ENCODE measurements around the gene TMEM163. TPM values are rescaled to one million over a fixed set of nuclear protein-coding genes. Genes with fewer than 3 reads are reported as not detected.
"Not testable (repeated sequence)": the region's sequence is repeated elsewhere in the genome, so short reads cannot be mapped to it uniquely, and the experiment has no call there.

The TMEM163 gene
- polyA plus RNA-seq, 1 donor, result 0.39 TPM

DNA sequence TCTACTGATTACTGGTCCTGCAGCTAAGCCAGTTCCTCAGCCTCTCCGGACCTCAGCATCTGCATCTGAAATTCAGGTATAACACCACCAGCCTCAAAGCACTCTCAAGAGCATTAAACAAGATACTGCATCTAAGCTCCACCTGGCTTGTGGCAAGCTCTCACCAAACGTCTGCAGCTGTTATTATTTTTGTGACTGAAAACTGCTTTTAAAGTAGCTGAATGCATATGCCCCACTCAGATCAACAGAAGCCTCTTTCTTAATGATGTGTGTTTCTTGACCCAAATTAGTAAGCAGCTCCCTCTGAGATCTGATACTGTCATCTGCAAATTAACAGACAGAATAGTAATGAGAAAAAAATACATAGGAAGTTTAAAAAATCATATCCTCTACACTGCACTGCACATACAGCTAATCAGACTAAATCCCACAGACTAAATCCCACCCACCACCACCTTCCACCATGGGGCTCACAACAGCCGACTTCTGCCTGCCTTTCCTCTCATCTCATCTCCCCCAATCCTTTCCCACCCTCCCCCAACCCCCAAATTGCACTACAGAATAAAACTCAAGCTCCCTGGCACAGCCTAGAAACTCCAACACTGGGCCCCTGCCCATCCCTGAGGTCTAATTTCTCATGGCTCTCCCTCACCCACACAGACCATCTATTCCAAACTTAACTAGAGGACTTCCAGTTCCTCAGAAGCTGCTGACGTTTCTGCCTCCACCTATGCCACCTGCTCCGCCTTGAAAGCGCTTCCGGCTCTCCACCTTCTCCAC lies 52.9 kb downstream of the TMEM163 start:
- peaks cover 8% of the 10 kb centered on the region for H3K27me3 ChIP-seq (ENCODE audit: control insufficient read depth, insufficient read depth, low read length)
- no peak overlapping the region for H3K4me3 ChIP-seq (ENCODE audit: low read length)
- WGBS (ENCODE audit: insufficient coverage, low lambda C conversion rate), result no CpG with 5 or more reads among the region's 7 CpGs
- no peaks in the 10 kb centered on the region for H3K36me3 ChIP-seq (ENCODE audit: control insufficient read depth, insufficient read depth, low read length)
- no peaks in the 10 kb centered on the region for H3K9me3 ChIP-seq (ENCODE audit: control insufficient read depth, low read depth, low read length)
- no peak overlapping the region for H3K27ac ChIP-seq (ENCODE audit: low read length)
- no peak for DNase-seq
- H3K4me1 ChIP-seq (ENCODE audit: control insufficient read depth, insufficient read depth, low read length), result peaks cover 3% of the 10 kb centered on the region

DNA sequence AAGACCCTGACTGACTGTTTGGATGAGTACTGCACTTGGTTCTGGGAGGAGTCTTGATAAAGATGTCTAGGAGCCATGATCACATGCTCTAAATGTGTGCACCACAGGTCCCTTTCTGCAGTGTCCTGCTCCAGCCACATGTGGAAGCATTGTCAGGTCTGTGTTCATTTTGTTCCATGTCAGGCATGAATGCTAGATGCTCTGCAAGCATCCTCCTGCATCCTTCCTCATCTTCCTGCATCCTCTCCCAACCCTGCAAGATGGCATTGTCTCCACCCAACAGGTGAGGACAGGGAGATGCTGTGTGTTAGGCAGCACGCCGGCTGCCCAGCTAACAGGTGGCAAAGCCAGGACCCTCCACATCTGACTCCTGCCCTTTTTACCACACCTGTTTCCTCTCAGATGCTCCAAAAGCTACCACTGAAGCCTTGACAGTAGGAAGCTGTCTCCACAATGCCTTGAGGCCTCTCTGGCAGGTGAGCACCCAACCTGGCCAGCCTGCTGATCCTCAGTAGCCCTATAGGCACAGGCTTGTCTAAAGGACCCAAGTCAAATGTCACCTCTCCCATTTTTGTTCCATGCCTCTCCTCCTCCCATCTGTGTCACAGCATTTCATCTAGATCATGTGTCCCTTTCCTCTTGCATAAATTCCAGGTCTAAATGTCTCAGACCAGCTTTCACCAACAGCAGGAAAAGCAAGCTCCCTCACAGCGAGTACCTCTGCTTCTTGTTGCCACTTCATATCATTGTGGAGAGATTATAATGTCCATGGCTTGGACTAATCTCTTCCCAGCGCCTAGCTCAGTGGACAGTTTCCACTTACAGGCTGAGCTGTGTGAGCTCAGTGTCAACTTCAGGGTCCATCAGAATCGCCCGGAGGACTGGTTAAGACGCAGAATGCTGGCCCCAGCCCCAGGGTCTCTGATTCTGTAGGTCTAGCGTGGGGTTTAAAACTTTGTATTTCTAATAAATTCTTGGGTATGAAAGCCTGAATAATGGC lies 55.0 kb downstream of the TMEM163 start:
- DNase-seq, result no peak
- no CpG with 5 or more reads among the region's 8 CpGs for WGBS (ENCODE audit: insufficient coverage, low lambda C conversion rate)
- Histone ChIP-seq H3K4me3 (ENCODE audit: low read length) (no peak overlapping the region), H3K9me3 (ENCODE audit: control insufficient read depth, low read depth, low read length) (no peaks in the 10 kb centered on the region), H3K27me3 (ENCODE audit: control insufficient read depth, insufficient read depth, low read length) (peaks cover 8% of the 10 kb centered on the region), H3K27ac (ENCODE audit: low read length) (no peak overlapping the region), H3K4me1 (ENCODE audit: control insufficient read depth, insufficient read depth, low read length) (no peaks in the 10 kb centered on the region), H3K36me3 (ENCODE audit: control insufficient read depth, insufficient read depth, low read length) (no peaks in the 10 kb centered on the region)

DNA sequence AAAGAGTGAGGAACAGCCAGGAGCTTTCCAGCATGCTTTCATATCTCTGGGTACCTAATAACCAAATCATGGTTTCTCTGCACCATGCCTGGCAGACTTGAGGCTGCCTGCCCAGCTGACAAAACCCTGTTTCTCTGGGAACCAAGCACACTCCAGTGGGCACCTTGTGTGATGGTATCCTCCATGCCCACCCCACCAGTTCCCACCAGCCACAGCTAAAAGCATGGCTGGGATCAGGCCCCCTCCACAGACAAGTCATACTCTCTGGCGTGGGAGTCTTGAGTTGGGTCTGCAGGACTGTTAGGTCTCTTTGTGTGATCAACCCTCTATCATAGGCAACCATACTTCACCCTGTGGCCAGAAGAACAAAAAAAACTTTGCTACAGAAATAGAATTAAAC lies 56.0 kb downstream of the TMEM163 start:
- no peaks in the 10 kb centered on the region for H3K9me3 ChIP-seq (ENCODE audit: control insufficient read depth, low read depth, low read length)
- H3K27ac ChIP-seq (ENCODE audit: low read length), result no peak overlapping the region
- H3K36me3 ChIP-seq (ENCODE audit: control insufficient read depth, insufficient read depth, low read length), result no peaks in the 10 kb centered on the region
- no CpG with 5 or more reads among the region's 1 CpG for WGBS (ENCODE audit: insufficient coverage, low lambda C conversion rate)
- no peaks in the 10 kb centered on the region for H3K4me1 ChIP-seq (ENCODE audit: control insufficient read depth, insufficient read depth, low read length)
- H3K27me3 ChIP-seq (ENCODE audit: control insufficient read depth, insufficient read depth, low read length), result peaks cover 8% of the 10 kb centered on the region
- no peak overlapping the region for H3K4me3 ChIP-seq (ENCODE audit: low read length)
- no peak for DNase-seq

GRCh38 chr2:134660626-134661402 lies 58.0 kb downstream of the TMEM163 start:
- WGBS (ENCODE audit: insufficient coverage, low lambda C conversion rate), result 100% methylated on average over 1 of the region's 7 CpGs
- Histone ChIP-seq H3K9me3 (ENCODE audit: control insufficient read depth, low read depth, low read length) (no peaks in the 10 kb centered on the region), H3K27me3 (ENCODE audit: control insufficient read depth, insufficient read depth, low read length) (peaks cover 2% of the 10 kb centered on the region), H3K4me3 (ENCODE audit: low read length) (no peak overlapping the region), H3K27ac (ENCODE audit: low read length) (no peak overlapping the region), H3K4me1 (ENCODE audit: control insufficient read depth, insufficient read depth, low read length) (no peaks in the 10 kb centered on the region), H3K36me3 (ENCODE audit: control insufficient read depth, insufficient read depth, low read length) (no peaks in the 10 kb centered on the region)
- DNase-seq, result no peak

DNA sequence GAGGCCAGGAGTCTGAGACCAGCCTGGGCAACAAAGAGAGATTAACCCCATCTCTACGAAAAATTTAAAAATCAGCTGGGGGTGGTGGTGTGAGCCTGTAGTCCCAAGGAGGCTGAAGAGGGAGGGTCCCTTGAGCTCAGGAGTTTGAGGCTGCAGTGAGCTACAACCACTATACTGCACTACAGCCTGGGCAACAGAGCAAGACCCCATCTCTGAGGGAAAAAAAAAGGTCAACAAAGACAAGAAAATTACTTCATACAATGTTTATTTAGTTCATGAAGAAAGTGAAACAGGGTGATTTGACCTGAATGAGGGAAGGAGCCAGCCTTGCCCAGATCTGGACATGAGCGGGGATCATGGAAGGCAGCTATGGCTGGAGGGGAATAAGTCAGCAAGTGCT lies 59.1 kb downstream of the TMEM163 start:
- H3K4me1 ChIP-seq (ENCODE audit: control insufficient read depth, insufficient read depth, low read length), result no peaks in the 10 kb centered on the region
- no peak overlapping the region for H3K4me3 ChIP-seq (ENCODE audit: low read length)
- peaks cover 2% of the 10 kb centered on the region for H3K27me3 ChIP-seq (ENCODE audit: control insufficient read depth, insufficient read depth, low read length)
- no peaks in the 10 kb centered on the region for H3K9me3 ChIP-seq (ENCODE audit: control insufficient read depth, low read depth, low read length)
- H3K27ac ChIP-seq (ENCODE audit: low read length), result no peak overlapping the region
- DNase-seq, result no peak
- no peaks in the 10 kb centered on the region for H3K36me3 ChIP-seq (ENCODE audit: control insufficient read depth, insufficient read depth, low read length)
- WGBS (ENCODE audit: insufficient coverage, low lambda C conversion rate), result no CpG with 5 or more reads among the region's 2 CpGs

DNA sequence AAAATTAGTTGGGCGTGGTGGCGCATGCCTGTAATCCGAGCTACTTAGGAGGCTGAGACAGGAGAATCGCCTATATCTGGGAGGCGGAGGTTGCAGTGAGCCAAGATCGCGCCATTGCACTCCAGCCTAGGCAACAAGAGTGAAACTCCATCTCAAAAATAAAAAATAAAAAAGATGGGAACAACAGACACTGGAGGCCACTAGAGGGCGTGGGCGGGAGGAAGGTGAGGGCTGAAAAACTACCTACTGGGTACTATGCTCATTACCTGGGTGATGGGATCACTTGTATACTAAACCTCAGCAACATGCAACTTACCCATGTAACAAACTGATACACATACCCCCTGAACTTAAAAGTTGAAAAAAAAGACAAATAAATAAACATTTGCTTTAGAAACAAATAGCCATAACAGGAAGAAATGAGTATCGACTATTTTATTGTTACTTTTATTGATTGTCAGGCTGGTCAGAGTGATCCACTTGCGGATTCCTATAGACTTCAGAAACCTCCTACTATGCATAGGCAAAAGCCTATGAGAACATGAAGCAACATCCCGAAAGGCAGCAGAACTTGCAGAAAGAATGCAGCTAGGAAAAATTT lies 61.0 kb downstream of the TMEM163 start:
- Histone ChIP-seq H3K4me1 (ENCODE audit: control insufficient read depth, insufficient read depth, low read length) (no peaks in the 10 kb centered on the region), H3K9me3 (ENCODE audit: control insufficient read depth, low read depth, low read length) (no peaks in the 10 kb centered on the region), H3K36me3 (ENCODE audit: control insufficient read depth, insufficient read depth, low read length) (no peaks in the 10 kb centered on the region), H3K4me3 (ENCODE audit: low read length) (no peak overlapping the region), H3K27me3 (ENCODE audit: control insufficient read depth, insufficient read depth, low read length) (no peaks in the 10 kb centered on the region), H3K27ac (ENCODE audit: low read length) (no peak overlapping the region)
- 96% methylated on average over 4 of the region's 12 CpGs for WGBS (ENCODE audit: insufficient coverage, low lambda C conversion rate)
- DNase-seq, result no peak

DNA sequence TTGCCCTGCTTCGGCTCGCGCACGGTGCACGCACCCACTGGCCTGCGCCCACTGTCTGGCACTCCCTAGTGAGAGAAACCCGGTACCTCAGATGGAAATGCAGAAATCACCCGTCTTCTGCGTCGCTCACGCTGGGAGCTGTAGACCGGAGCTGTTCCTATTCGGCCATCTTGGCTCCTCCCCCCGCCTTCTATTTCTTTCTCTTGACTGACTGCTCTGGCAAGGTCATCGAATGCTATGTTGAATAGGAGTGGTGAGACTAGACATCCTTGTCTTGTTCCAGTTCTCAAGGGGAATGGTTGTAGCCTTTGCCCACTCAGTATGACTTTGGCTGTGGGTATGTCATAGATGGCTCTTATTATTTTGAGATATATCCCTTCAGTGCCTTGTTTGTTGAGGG lies 62.4 kb downstream of the TMEM163 start:
- H3K27me3 ChIP-seq (ENCODE audit: control insufficient read depth, insufficient read depth, low read length); H3K27ac ChIP-seq (ENCODE audit: low read length); DNase-seq; H3K4me1 ChIP-seq (ENCODE audit: control insufficient read depth, insufficient read depth, low read length); H3K36me3 ChIP-seq (ENCODE audit: control insufficient read depth, insufficient read depth, low read length); H3K9me3 ChIP-seq (ENCODE audit: control insufficient read depth, low read depth, low read length); H3K4me3 ChIP-seq (ENCODE audit: low read length): not testable (repeated sequence)
- WGBS (ENCODE audit: insufficient coverage, low lambda C conversion rate), result no CpG with 5 or more reads among the region's 15 CpGs

DNA sequence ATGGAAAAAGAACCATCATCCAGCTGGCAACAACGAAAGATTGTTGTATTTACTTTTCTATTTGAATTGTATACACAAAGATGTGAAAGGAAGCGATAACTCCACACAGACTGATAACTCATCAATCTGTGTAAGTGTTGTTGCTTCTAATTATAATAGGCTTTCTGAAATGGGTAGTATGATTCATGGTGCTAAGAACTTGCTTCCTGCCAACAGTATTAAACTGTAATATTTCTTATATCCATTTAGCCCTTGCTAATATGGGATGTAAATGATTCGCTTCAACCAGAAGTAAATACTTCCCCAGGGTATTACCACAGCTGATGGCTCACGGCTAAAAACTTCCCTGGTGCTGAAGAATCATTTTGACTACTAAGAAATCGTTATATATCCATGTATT lies 70.2 kb downstream of the TMEM163 start:
- Histone ChIP-seq H3K4me3 (ENCODE audit: low read length) (no peak overlapping the region), H3K27ac (ENCODE audit: low read length) (no peak overlapping the region), H3K36me3 (ENCODE audit: control insufficient read depth, insufficient read depth, low read length) (no peaks in the 10 kb centered on the region), H3K27me3 (ENCODE audit: control insufficient read depth, insufficient read depth, low read length) (no peaks in the 10 kb centered on the region), H3K9me3 (ENCODE audit: control insufficient read depth, low read depth, low read length) (no peaks in the 10 kb centered on the region), H3K4me1 (ENCODE audit: control insufficient read depth, insufficient read depth, low read length) (no peaks in the 10 kb centered on the region)
- no peak for DNase-seq
- 45% methylated on average over 3 of the region's 5 CpGs for WGBS (ENCODE audit: insufficient coverage, low lambda C conversion rate)

DNA sequence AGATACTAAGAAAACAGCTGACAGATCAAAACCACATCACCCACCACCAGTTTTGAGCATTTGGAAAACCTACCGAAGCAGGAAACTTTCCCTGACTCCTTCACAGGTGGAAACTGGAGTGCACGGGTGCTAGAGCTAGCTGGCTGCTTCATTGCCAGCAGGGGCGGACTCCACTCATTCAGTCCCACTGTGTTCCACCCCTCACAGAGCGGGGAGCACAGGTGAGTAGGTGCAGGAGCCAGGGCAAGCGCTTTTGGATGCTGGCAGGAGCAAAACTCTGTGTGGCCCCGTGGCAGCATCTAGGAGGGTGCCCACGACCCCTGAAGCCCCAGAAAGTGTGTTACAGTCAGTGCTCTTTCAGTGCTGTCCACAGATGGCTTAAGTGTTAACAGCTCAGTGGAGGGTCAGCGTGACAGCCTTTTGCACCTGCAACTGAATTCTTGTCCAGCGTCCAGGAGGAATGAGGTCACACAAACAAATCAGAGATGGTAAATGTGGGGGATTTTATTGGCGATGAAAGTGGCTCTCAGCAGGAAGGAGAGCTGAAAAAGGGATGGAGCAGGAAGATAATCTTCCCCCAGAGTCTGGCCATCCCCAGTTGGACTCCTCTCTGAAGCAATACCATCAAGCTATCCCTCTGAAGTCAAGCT lies 71.1 kb downstream of the TMEM163 start:
- Histone ChIP-seq H3K4me1 (ENCODE audit: control insufficient read depth, insufficient read depth, low read length) (no peaks in the 10 kb centered on the region), H3K9me3 (ENCODE audit: control insufficient read depth, low read depth, low read length) (no peaks in the 10 kb centered on the region), H3K27ac (ENCODE audit: low read length) (no peak overlapping the region), H3K27me3 (ENCODE audit: control insufficient read depth, insufficient read depth, low read length) (no peaks in the 10 kb centered on the region), H3K4me3 (ENCODE audit: low read length) (no peak overlapping the region), H3K36me3 (ENCODE audit: control insufficient read depth, insufficient read depth, low read length) (no peaks in the 10 kb centered on the region)
- DNase-seq, result no peak
- 83% methylated on average over 1 of the region's 10 CpGs for WGBS (ENCODE audit: insufficient coverage, low lambda C conversion rate)
